CD4-positive, alpha-beta T cell treated with Interleukin-17A for 4 hours (primary cell): ENCODE results near the gene CGNL1.

Source experiments
- DNase-seq: peaks from one replicate; pipeline ENCODE4 v3.0.0-alpha.2; 2020; ENCODE audit warnings: mixed read lengths

The CGNL1 gene

DNA sequence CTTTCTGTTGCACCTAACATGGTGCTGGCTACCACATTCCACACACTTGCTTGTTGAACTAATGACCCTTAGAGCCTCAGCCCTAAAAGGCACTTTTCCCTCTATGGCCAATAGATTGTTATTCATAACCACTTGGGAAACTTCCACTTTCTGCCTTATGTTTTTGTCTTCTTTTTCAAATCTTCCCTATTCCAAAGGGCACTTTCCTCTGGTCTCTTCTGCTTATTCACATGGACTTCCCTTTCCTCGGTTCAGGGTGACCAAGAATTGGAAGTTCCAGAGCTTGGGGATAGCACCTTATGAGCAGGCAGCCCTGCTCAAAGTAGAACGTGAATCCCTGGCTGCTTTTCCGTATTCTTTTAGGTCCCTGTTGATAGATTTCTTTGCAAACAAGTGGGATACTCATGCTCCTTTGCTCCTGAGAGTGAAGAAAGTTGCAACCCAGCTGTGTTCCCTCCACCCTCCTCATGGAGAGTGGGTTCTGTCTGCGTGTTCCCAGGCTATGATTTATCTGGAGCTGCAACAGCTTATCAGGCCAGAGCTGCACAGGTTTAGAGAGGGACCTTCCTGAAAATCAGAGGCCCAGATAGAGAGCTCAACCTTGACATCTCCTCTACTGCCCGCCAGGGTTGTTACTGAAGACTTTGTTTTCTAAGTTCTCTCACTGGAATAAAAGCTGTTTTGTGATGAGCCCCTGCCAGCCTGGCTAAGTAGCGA lies 156.6 kb downstream of the CGNL1 start:
- DNase-seq: no peak

DNA sequence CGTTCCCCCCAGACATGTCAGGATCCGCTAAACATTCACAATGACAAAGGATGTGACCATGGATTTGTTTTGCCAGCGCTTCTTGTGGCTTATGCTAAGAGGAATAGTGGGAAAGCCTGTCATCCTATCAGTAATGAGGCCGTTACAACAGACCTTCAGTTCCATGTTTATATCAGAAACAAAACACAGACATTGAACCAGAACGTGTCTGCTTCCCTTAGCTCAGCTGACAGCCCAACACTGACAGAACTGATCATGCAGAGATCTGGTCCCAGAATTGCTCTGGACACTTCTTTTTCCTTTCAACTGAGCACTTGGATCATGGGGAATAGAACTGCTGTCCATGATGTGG lies 157.1 kb downstream of the CGNL1 start:
- no peak for DNase-seq

DNA sequence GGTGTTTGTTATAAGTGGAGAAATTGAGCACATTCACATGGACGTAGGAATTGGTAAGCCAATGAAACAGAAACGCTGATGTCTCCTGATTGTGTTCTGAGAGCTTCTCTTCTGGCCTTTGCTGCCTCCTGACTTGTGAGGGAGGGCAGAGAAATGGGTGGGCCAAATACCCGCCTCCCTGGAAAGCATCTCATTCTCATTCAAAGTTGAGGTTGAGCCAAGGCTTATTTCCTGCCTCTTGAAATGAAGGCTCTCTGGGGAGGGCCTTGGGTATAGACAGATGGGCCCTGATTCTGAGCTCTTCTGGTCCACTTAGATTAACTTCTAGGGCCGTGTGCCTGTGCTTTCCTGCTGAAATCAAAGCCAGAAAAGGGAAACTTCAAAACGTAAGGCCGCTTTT lies 158.0 kb downstream of the CGNL1 start:
- DNase-seq: no peak

DNA sequence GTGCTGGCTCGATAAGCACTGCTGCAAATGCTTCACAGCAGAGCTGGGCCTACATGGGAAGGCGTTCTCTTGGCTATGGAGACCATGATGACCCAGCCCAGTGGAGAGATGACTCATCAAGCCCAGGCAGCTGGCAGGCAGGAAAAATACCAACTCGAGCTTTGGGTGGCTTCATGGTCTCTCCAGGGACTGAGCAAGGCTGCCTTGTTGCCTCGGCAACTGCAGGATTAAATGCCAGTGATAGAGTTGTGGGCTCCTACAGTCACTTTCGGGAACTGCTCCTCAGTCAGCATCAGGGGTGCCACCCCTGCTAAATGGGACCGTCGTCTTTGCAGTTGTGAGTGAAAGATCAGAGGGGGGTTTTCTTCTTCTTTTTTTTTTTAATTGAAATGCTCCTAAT lies 160.8 kb downstream of the CGNL1 start:
- DNase-seq: no peak

DNA sequence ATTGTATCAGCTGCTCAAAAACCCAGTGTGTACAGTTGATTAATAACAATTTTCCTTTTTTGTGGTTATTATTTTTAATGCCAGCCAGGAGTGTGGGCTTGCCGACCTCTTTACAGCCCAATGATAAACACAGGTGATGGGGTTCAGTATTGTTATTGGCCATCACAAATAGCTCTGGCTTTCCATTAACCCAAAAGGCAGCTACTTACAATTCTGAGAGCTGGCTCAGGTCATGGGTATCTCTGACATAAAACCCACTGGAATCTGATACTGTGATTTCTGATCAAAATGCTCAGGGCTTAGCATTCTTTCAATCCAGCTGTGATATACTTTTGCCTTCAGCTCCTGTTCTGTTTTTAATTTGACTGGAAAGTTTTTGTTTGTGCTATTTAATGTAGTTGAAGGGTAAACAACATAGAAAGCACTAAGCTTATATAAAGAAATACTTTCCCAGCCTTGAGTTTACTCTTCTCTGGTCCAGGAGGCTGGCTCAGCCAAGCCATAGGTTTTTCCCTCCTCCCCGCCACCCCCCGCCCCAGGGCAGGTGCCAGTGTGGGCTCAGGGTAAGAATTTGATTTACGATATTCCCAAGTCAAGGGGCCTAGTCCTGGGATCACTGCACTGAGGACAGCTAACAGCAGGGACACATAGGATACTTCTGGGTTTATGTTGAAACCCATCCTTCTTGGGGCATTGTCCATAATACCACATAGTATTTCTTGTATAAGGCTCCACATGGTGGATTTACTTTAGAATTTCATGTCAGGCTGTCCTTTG lies 161.4 kb downstream of the CGNL1 start:
- no peak for DNase-seq

DNA sequence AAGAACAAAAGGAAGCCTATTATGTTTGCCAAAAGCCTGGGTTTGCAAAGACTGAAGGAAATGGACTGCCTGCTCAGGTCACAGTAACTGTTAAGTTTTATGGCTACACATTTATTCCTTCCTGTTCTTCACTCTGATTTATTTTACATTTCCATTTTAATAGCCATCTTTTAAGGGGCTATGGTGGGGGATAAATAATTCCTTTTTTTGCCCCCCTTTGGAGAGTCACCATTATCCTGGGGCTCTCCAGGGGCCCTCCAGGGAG lies 161.9 kb downstream of the CGNL1 start:
- no peak for DNase-seq

DNA sequence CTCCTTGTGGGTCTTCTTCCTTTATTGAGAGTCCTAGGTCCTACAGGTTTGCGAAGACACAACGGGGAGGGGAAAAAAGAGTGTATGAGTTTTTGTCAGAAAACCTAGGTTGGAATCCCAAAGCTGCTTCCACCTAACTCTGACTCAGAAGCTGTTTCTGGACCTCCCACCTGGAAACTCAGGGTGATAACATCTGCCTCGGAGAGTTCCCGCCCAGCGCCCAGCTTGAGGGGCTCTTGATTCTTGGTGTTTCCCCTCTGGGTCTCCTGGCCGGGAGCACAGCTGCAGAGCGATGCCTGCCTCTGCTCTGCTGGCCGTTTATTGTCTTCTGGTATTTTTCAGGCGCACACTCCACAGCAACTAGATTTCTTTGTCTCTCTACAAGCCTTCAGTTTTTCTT lies 162.5 kb downstream of the CGNL1 start:
- DNase-seq: no peak

DNA sequence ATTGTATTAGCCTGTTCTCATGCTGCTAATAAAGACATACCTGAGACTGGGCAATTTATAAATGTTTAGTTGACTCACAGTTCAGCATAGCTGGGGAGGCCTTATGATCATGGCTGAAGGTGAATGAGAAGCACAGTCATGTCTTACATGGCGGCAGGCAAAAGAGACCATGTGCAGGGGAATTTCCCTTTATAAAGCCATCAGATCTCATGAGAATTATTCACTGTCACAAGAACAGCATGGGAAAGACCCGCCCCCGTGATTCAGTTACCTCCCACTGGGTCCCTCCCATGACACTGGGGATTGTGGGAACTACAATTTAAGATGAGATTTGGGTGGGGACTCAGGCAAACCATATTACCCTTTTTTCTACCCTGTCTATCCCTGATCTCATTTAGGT lies 163.9 kb downstream of the CGNL1 start:
- no peak for DNase-seq

DNA sequence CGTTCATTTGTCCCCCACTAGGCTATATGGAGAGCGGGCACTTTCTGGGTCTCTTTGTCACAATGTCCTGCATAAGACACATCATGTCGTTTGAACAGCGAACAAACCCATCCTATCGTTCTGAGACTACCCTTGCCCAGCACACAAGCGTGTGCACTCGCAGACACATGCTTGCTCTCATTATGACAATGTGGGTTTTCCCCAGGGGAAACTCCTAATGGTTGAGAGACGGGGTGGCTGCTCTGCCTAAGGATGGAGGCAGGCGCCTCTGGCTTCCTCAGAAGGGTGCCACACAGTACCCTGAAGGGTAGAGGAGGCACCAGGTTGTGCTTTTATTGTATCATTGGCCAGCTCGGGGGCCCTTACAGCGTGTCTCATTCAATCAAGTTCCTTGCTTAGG lies 164.4 kb downstream of the CGNL1 start:
- DNase-seq: no peak

DNA sequence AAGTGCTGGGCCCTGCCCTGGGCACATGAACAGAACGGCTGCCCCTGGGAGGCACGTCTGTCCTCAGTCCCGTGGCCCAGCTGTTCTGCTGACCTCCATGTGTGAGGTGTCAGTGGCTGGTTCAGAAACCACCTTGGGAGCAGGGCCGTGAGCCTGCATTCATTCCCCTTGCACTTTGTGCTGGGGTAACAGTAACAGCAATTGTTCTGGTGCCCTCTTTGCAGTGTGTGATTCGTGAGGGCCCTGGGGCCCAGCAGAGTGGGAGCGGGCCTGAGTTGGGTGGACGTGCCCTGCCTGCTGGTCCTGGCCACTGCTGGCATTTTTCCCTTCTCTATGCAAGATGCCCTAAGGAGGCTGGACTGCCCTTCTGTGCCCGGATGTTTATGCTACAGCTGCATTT lies 165.0 kb downstream of the CGNL1 start:
- no peak for DNase-seq

DNA sequence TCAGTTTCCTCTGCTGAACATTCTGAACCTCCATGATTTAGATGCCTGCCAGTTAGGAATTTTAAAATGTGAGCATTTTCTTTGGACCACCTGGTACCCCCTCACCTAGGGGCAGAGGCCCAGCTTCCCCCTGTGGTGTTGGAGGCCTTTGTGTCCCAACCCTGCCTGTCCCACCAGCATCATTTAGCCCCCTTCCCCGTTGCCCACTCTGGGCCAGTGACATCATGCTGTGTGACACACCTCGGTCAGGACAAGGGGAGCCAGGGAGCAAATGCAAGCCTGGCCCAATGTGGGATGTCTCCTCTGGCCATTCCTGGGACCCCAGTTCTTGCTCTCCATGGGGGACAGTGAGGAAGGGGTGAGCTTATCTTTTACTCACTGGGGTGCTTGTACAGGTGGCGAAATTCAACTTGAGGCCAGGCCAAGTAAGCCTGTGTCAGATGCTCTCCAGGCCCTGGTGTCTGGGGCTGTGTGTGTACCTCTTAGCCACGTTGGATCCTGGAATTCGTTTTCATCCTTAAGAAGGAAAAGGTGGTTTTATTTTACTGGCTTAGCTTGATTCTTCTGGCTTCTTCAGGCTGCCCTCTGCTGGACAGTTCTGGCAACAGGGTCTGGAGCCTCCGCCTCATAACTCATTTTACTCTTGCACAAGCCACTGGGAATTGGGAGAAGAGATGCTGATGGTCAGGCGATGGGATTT lies 165.7 kb downstream of the CGNL1 start:
- DNase-seq: peak; percentile 37

DNA sequence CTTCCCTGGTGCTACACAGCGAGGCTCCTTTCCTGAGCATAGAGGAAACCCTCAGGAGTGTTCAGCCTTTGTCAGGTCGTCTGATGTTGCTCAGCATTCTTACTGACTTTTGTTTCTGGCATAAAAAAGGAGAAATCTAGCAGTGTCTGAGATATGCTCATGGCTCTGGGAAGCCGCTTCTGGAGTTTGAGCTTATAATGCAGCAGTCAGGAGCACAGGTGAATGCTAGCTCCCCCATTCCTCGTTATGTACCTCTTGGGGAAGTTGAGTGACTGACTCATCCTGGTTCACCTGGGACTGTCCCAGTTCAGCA lies 166.2 kb downstream of the CGNL1 start:
- DNase-seq: no peak

DNA sequence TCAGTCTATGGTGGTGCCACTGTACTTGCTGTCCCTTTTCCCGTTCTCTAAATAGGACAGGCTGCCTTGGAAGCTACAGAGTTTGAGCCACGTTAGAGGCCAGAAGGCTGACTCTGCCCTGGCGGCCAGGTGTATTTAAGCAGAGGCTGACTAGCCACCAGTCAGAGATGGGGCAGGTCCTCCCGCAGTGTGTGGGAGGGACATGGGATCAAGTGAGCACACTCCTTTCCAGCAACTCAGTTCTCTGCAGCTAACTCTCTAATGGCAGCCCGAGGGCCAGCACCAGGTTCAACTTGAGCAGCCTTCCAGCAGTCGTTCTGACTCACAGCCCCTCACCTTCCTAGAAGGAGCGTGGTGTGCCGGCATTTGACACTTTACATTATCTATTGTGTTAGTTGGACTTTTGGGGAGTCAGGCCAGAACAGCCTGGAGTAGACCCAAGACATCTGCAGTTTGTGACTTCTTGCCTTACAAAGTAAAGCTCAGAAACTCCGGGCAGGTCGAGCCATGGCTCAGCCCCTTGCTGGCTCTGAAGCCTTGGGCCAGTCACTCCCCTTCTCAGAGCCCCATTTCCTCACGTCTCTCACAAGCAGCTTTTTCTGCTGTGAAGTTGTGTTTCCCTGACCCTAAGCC lies 168.7 kb downstream of the CGNL1 start:
- DNase-seq: no peak

DNA sequence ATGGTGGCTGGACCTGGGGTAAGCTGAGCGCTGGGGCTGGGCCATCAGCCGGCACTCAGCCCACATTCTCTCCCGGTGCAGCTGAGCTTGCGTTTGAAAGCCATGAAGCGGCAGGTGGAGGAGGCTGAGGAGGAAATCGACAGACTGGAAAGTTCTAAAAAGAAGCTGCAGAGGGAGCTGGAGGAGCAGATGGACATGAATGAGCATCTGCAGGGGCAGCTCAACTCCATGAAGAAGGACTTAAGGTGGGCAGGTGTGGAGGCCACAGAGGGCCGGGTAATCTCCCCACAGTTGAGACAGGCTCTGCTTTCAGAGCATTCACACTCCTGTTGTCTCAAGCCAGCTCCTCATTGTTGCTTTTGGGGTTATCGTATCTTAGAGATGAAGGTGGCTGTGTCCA lies 169.7 kb downstream of the CGNL1 start:
- DNase-seq: no peak

DNA sequence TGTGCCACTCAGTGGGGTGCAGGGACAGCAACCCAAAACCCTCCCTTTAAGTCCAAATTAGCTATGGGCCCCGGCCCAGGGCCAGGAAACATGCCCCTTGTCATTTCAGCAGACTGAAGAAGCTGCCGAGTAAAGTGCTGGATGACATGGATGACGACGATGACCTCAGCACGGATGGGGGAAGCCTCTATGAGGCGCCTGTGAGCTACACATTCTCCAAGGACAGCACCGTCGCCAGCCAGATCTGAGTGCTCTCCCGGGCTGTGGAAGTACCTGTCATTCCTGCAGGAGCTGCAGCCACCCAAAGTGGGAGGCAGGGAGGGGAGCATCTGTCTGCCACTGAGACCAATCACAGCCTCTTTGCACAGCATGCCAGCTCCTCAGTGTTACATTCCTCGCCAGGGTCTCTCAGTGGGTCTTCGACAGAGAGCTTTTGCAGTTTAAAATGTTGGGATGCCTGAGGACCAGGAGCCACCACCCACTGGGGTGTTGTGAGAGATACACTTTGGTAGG lies 171.0 kb downstream of the CGNL1 start:
- DNase-seq: no peak

DNA sequence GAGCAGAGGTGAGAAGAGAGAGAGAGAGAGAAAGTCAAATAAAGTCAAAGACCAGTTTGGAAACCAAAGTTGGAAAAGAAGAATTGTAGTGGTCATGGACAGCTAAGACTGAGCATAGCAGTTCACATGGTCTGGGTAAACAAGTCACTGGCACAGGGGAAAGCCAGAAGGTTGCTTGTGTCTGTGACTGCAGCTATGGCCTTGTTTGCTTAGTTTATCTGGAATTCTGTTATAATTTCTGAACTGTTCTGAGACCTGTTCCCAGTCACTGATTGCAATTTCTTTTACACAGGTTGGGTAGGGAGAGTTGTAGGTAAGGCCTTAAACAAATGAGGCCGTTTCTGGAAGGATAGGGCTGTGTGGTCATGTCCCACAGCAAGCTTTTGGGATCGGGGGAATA lies 172.0 kb downstream of the CGNL1 start:
- no peak for DNase-seq

DNA sequence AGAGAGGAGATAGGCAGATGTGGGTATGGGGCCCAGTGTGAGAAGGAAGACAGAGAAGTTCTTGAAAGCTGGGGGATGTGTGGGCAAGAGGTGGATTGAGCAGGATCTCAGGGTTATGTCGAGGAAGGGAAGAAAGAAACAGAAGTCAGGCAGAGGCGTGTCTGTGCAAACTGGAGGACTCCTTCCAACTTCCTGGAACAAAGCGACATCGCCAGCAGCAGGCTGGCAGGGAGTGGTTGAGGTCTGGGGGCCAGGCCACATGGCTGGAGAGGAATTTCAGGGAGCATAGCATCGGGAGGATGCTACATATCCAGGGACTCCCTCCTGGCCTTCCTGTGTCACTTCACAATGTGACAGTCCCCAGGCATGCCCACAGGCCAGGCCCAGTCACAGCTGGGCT lies 172.5 kb downstream of the CGNL1 start:
- no peak for DNase-seq

DNA sequence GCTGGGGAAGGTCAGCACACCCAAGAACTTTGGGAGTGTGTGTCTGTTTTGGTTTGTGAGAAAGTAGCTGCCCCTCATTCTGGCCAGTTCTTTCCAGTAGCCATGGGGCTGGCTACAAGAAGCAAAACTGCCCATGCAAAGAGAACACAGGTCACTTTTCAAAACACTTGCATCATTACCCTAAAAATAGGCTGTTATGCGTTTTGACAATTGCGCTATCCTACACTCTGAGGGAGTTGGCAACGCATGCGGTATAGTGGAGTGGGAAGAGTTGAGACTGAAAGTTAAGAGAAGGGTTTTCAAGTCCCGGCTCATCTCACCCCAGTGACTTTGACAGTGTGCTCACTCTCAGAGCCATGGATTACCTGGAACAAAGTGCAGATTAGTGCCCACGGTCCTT lies 173.6 kb downstream of the CGNL1 start:
- DNase-seq: no peak

DNA sequence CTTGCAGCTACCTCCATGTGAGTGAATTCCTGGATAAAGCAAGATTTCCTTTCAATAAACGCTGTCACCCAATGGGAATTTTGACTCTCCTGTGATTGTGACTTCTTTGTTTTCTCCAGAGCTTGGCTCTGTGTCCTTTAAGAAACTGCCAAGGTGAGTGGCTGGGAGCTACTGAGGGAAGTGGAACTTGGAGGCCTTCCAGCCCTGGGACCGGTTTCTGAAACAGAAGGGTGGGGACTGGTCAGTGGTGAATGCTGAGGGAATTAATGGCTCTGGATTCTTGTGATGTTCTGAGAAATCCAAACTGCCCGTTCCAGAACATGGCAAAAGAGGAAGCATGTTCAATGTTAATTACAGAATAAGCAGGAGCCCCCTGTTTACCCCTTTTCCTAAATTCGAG lies 174.3 kb downstream of the CGNL1 start:
- no peak for DNase-seq

DNA sequence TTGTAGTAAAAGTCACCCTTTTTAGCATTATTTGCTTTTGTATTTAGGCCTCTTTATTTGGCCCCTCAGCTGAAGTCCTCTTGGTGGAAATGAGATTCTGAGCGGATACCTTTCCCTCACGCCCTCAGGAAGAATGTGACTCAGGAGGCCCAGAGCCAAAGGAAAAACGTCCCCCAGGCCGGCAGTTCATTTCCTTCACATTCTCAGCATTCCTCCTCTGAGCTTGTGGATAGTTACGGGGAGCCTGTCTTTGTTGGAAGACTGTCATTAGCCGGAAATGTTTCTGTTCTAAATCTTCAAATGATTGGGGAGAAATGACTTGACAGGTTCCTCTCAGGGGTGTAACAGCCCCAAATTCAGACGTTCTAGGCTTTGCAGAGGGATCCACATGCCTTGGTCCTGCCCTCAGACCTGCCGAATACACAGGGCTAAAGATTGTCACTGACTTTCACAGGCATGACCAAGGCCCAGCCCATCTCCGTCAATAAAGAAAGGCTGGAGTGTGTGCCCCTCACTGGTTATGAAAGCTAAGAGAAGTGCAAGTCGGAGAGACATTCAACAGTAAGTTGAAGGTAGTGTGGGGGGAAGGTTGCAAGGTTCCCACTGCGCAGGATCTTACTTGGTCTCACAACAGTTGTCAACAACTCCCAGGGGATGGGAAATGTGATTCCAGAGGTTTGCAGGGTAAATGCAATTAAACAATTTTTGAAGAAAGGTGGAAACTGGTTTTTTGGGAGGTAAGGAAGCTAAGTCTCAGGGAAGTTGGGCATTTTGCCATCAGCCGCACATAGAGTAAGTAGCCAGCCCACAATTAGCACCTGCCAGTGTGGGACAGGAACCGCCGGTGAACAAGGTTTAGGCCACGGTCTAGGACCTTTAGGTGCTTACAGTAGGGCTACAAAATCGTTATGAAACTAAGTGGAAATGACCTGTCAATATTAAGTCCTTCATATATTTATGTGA lies 175.7 kb downstream of the CGNL1 start:
- no peak for DNase-seq

DNA sequence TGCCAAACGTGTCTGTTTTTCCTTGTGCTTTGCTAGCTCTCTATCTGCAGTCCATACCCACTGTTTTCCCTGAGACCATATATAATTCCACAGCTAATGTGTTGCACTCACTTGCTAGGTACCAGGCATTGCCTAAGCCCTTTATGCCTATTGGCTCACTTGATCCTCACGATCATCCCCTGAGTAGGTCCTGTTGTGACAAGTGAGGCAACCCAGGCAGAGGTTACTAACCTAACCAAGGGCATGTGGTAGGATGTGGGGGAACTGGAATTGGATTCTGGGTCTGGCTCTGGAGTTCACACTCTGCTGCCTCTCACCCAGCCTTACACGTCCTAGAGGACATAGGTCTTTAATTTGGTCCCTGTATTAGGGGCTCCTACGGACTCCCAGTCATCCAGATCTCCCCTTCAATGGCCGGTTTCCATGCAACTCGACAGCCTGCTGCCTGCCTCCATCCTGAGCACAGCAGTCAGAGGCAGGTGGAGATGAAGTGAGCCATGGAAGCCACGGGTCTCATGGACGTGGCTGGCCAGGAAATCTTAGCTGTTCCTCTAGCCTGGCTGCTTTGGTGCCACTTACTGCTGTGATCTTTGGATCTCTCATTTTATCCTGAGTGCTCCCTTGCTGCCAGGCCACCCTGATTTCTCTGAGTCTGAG lies 176.5 kb downstream of the CGNL1 start:
- DNase-seq: no peak

DNA sequence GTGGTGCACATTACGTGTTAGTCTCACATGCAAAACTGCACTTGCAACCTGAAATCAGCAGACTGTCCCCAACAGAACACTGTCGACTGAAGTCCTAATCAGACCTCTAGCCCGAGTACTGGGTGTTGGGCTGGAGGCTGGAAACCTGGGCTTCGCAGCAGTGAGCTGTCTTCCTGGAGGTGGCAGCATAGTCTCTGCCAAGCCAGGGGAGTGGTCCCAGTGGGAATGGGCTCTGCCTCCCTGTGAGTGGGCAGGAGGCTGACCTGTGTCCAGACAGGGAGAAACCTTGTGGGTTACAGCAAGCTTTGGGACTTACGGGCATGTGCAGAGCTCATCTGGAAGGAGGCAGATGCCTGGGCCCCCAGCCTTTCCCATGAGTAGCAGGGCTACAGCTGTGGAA lies 177.2 kb downstream of the CGNL1 start:
- DNase-seq: no peak
